GM12864 (cell line): ENCODE results near the gene CIAO2B.

Experiments
- DNase-seq: peaks from one replicate; pipeline ENCODE4 v3.0.0-alpha.2; 2011; ENCODE audit warnings: low read depth
- H3K4me3 ChIP-seq: 2 replicates; pipeline ENCODE4 v1.5.1; 2011; ENCODE audit warnings: mild to moderate bottlenecking, low read depth, low read length, control low read depth
- CTCF ChIP-seq: IDR thresholded peaks from 2 replicates; pipeline ENCODE4 v1.5.1; 2011; ENCODE audit warnings: low read depth, mild to moderate bottlenecking, moderate library complexity, low read length, control low read depth, inconsistent platforms; ENCODE audit errors: missing control alignments

CIAO2B gene

GRCh38 chr16:66923247-66923731 lies 10.9 kb downstream of the CIAO2B start:
- no peak for TF ChIP-seq CTCF
- no peak for DNase-seq
- no peak overlapping the region for H3K4me3 ChIP-seq

GRCh38 chr16:66921729-66922450 lies 12.3 kb downstream of the CIAO2B start:
- no peak overlapping the region for H3K4me3 ChIP-seq
- no peak for DNase-seq
- TF ChIP-seq CTCF = no peak

- no peak overlapping the region for H3K4me3 ChIP-seq
- DNase-seq = no peak
- TF ChIP-seq CTCF = no peak
Measured at GRCh38 chr16:66920924-66921680, 13.1 kb downstream of the CIAO2B start.

GRCh38 chr16:66920299-66920590 lies 14.0 kb downstream of the CIAO2B start:
- H3K4me3 ChIP-seq = no peak overlapping the region
- no peak for TF ChIP-seq CTCF
- DNase-seq = no peak

GRCh38 chr16:66919569-66920298 lies 14.5 kb downstream of the CIAO2B start:
- TF ChIP-seq CTCF = no peak
- DNase-seq = no peak
- H3K4me3 ChIP-seq = no peak overlapping the region

GRCh38 chr16:66918803-66919568 lies 15.2 kb downstream of the CIAO2B start, which contains the start of gene CDH16:
TSS of gene CDH16 (minus strand) at chr16:66918885. CDS start at chr16:66918065, 820 bp downstream.
- H3K4me3 ChIP-seq = no peak within 1 kb of the TSS
- no peak for DNase-seq
- no peak for TF ChIP-seq CTCF
